Erythroblast (primary cell): ENCODE results near the gene CHAC1.

Experiments
- GATA1 ChIP-seq: IDR thresholded peaks from 2 replicates; pipeline ENCODE4 v1.6.1; 2011; ENCODE audit warnings: low read depth, mild to moderate bottlenecking, control low read depth, low read length, moderate library complexity
- POLR2A ChIP-seq: IDR thresholded peaks from 2 replicates; pipeline ENCODE4 v1.6.1; 2011; ENCODE audit warnings: mild to moderate bottlenecking, low read length

DNA sequence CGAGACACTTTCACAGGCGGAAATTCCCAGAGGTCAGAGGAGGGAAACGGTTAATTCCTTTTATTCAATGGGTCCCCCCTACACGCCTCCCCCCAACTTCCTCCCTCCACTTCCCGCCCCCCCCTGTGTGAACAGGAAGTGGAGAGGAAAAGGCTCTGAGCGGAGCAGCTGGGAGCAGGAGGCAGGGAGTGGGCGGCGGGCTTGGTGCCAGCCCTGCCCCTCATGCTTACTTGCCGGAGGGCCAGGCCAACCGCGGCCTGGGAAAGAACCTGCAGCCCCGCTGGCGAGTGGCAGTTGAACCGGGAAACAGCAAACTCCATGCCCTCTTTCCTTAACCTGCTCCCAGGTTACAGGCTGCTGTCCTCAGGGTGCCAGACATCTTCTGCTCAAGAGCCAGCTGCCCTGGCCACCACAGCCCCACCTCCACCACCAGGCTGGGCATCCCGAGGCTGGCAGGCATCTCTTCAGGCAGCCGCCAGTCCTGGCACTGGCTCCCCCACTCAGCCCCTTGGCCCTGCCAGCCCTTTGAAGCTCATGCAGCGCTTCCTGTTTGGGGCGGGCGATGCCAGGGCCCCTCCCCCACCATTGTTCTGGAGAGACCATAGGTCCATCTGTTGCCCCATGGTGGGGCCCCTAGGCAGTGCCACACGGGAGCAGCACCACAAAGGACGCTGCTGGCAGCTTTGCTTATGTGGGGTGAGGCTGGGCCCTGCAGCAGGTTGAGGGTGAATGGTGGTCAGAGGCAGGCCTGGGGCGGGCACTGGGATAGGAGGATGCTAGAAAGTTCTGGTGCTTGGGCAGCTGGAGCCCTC, 46.1 kb upstream of the CHAC1 start:
- TF ChIP-seq POLR2A = no peak
- no peak for TF ChIP-seq GATA1
